Cardiac fibroblast (primary cell): ENCODE data around the gene MGAT5B.
"Not testable (repeated sequence)": the region's sequence is repeated elsewhere in the genome, so short reads cannot be mapped to it uniquely, and the experiment has no call there.

Experiments used
- DNase-seq, 2 donors: peaks; one replicate each; pipeline versions ENCODE4 v3.0.0 to v3.0.0-alpha.2; 2010; ENCODE audit warnings: low read depth in 2 of 2
- H3K4me3 ChIP-seq, 2 donors: replicated peaks in 1 of 2; 1 replicate in 1 of 2; 2 replicates in 1 of 2; pipeline ENCODE4 v1.5.1; 2011; ENCODE audit warnings: low read depth in 2 of 2, low read length in 2 of 2, mild to moderate bottlenecking in 2 of 2, moderate library complexity in 1 of 2
- TF ChIP-seq, protein P1 (sequence below): IDR thresholded peaks from one replicate; pipeline ENCODE4 v1.5.1; 2011; ENCODE audit warnings: low read depth, mild to moderate bottlenecking, low read length, inconsistent platforms

MGAT5B gene

GRCh38 chr17:76840884-76841775 is 27.1 kb upstream of the MGAT5B start:
- TF ChIP-seq, protein P1, sequence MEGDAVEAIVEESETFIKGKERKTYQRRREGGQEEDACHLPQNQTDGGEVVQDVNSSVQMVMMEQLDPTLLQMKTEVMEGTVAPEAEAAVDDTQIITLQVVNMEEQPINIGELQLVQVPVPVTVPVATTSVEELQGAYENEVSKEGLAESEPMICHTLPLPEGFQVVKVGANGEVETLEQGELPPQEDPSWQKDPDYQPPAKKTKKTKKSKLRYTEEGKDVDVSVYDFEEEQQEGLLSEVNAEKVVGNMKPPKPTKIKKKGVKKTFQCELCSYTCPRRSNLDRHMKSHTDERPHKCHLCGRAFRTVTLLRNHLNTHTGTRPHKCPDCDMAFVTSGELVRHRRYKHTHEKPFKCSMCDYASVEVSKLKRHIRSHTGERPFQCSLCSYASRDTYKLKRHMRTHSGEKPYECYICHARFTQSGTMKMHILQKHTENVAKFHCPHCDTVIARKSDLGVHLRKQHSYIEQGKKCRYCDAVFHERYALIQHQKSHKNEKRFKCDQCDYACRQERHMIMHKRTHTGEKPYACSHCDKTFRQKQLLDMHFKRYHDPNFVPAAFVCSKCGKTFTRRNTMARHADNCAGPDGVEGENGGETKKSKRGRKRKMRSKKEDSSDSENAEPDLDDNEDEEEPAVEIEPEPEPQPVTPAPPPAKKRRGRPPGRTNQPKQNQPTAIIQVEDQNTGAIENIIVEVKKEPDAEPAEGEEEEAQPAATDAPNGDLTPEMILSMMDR, result no peak
- DNase-seq, result peak in 1 of 2 donors; percentile 11
- no peak overlapping the region for H3K4me3 ChIP-seq

DNA sequence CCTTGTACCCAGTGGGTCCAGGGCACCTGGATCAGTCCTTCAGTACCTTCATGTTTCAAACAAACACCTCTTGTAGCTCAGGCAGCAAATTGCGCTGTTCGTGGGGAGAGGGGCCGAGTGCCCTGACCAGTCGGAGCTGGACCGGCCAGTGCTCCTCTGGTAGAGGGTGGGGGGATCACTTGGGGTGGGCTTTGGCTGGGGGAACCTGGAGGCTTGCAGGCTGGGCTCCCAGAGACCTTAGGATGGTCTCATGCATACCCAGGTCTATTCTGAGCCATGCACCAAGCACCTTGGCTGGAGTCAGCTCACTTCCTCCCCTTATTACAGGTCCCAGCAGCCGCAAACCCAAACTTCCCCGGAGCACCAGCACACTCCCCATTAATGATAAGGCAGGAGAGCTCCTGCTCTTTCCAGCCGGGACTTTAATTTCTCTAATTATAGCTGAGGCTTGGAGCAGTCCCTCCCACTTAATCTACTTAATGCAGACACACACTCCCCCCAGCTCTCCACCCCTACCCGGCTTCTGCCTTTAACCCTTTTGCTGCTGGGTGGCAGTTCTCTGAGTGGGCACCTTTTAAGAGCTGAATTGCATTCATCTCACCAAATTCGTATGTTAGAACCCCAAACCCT is 26.3 kb upstream of the MGAT5B start:
- TF ChIP-seq, protein P1, result no peak
- no peak for DNase-seq
- no peak overlapping the region for H3K4me3 ChIP-seq

- DNase-seq, H3K4me3 ChIP-seq: not testable (repeated sequence)
Measured at GRCh38 chr17:76843068-76843467, 25.1 kb upstream of the MGAT5B start.

GRCh38 chr17:76843703-76844484 is 24.3 kb upstream of the MGAT5B start:
- H3K4me3 ChIP-seq, result no peak overlapping the region
- peak in 1 of 2 donors; percentile 28 for DNase-seq

DNA sequence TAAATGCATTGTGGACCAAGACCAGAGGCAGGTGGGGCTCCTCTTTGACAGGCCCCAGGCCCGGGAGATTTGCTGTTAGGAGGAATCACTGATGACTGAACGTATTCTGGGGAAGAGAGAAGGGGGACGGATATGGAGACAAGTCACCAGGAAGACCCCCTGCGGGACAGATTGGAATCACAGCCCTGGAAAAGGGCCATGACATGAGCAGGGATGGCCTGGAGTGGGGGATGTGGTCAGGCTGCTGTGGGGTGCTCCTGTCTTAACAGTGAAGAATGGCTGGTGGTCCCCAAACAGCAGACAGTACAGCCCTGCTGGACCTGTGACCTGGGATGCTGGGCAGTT is 23.7 kb upstream of the MGAT5B start:
- no peak for DNase-seq
- TF ChIP-seq, protein P1, result no peak

More at GRCh38 chr17:76843703-76844484, 24.3 kb upstream of the MGAT5B start:
- TF ChIP-seq, protein P1, result no peak

GRCh38 chr17:76844846-76845245 is 23.4 kb upstream of the MGAT5B start:
- TF ChIP-seq, protein P1, result no peak
- DNase-seq, result peak in 1 of 2 donors; percentile 12
- H3K4me3 ChIP-seq, result no peak overlapping the region

More for the DNA sequence above, 23.7 kb upstream of the MGAT5B start:
- H3K4me3 ChIP-seq, result no peak overlapping the region
